GF-D8 (cell line): ENCODE data around the gene SMG5.
"Not testable (repeated sequence)": the region's sequence is repeated elsewhere in the genome, so short reads cannot be mapped to it uniquely, and the experiment has no call there.

Source experiments
- DNase-seq: peaks from one replicate; lab custom pipeline; 2025; lab: John Stamatoyannopoulos, UW

Gene SMG5

GRCh38 chr1:156242738-156243137 lies 39.9 kb downstream of the SMG5 start:
- DNase-seq: no peak

DNA sequence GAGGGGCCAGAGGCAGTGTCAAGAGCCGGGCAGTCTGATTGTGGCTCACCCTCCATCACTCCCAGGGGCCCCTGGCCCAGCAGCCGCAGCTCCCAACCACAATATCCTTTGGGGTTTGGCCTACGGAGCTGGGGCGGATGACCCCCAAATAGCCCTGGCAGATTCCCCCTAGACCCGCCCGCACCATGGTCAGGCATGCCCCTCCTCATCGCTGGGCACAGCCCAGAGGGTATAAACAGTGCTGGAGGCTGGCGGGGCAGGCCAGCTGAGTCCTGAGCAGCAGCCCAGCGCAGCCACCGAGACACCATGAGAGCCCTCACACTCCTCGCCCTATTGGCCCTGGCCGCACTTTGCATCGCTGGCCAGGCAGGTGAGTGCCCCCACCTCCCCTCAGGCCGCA lies 40.7 kb downstream of the SMG5 start, which contains the start of gene BGLAP:
Gene BGLAP (plus strand): TSS at position 259 of the 400 bp plus-strand sequence. CDS start 48 bp downstream, at position 307.
- no peak for DNase-seq

- DNase-seq: no peak
Measured at GRCh38 chr1:156241311-156241811, 41.3 kb downstream of the SMG5 start.

GRCh38 chr1:156238248-156238647 lies 44.4 kb downstream of the SMG5 start:
- DNase-seq: no peak

- no peak for DNase-seq
Measured at GRCh38 chr1:156236164-156236563, 46.5 kb downstream of the SMG5 start.

GRCh38 chr1:156233426-156234127 lies 49.0 kb downstream of the SMG5 start:
- DNase-seq: no peak

DNA sequence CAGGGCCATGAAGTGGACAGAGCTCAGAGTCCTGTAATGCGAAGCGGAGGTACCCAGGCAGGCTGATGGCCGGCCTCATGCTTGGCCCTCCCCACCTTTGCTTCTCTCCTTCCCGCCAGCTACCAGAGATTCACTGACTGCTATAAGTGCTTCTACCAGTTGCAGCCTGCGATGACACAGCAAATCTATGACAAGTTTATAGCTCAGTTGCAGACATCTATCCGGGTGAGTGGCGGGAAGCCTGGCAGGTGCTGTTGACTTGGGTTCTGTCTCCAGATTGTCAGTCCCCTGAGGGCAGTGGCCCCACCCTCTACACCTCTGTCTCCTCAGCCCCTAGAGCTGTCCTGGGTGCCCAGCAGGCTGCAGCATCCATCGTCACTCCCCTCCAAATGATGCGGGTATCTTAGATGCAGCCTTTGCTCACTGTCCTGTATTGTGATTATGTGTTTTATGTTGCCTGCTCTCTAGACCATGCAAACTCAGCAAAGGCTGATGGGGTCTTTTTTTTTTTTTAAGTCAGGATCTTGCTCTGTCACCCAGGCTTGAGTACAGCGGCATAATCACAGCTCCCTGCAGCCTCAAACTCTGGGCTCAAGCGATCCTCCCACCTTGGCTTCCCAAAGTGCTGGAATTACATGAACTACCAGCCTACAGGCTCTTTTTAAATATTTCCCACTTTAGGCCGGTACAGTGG lies 50.3 kb downstream of the SMG5 start:
- DNase-seq: no peak

- DNase-seq: no peak
Measured at GRCh38 chr1:156230473-156230837, 52.2 kb downstream of the SMG5 start.

DNA sequence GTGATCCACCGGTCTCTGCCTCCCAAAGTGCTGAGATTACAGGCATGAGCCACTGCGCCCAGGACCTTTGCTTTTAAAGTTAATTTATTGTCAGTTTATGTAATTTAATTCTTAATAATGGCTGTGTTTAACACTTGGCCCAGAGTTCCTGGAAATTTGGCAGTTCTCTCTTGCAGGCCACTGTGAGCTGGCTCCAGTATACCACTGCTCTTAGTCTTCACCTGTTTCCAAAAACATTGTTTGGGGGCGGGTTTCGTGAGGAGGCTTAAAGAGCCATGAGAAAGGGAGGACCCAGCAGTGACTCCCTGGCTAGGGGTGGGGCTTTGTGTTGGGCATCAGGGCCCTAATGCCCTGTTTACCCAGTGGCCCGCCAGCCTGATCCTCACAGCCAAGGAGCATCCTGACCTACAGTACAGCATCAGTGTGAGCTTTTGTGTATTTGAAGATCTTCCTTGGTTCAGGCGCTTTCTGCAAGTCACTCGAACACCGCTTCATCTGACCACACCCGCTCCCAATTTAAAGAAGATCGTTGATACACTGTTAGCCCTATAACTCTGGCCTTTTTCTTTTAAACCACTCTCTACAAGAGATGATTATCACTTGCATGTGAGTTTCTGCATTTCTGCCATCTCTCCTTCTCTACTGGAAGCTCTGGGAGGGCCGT lies 52.7 kb downstream of the SMG5 start:
- DNase-seq: no peak

DNA sequence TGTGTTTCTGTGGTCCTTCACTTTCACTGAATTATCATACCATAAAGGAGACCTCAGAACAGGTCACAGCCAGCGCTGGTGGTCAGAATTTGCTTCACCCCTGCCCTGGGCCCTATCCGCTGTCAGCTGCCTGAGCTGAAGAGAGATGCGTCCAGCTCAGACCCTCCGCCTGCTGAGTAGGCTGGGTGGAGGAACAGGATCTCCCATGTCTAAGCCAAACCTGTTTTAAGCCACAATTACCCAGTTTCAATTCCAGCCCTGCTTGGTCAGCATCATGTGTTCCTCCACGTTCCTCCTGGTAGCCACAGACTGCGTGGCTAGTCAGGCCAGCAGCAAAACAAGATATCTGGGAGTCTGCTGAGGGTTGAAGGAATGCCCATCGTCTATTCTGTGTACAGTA lies 54.1 kb downstream of the SMG5 start:
- DNase-seq: no peak

- no peak for DNase-seq
Measured at GRCh38 chr1:156226782-156227181, 55.8 kb downstream of the SMG5 start.

DNA sequence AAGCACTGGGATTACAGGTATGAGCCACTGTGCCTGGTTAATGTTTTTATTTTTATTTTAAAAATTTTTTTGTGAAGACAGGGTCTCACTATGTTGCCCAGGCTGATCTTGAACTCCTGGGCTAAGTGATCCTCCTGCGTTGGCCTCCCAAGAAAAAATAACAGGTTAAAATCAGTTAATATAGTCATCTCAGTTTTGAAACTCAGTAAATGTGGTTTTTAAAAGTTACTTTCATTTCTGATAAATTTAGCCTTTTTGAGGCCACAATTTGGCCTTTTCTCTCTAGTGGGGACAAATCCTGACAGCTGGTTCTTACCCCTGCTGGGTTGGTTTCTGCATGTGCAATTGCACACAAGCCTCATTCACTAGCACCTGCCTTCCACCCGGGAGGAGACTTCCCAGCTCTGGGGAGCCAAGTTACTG lies 56.5 kb downstream of the SMG5 start:
- DNase-seq: no peak

GRCh38 chr1:156225677-156226014 lies 57.0 kb downstream of the SMG5 start:
- no peak for DNase-seq

- DNase-seq: no peak
Measured at GRCh38 chr1:156221986-156222692, 60.5 kb downstream of the SMG5 start.

DNA sequence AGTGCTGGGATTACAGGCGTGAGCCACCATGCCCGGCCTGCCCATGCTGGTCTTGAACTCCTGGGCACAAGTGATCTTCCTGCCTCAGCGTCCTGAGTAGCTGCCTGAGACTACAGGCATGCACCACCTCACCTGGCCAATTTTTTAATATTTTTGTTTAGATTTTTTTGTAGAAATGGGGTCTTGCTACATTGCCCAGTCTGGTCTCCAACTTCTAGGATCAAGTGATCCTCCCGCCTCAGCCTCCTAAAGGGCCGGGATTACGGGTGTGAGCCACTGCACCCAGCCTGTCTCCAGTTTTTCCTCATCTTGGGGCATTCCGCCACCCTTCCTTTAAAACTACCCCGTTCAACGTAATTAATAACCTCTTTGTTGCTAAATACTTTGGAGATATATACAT lies 62.4 kb downstream of the SMG5 start:
- no peak for DNase-seq

- peak; percentile 63 for DNase-seq
Measured at GRCh38 chr1:156217871-156218270, 64.8 kb downstream of the SMG5 start.

DNA sequence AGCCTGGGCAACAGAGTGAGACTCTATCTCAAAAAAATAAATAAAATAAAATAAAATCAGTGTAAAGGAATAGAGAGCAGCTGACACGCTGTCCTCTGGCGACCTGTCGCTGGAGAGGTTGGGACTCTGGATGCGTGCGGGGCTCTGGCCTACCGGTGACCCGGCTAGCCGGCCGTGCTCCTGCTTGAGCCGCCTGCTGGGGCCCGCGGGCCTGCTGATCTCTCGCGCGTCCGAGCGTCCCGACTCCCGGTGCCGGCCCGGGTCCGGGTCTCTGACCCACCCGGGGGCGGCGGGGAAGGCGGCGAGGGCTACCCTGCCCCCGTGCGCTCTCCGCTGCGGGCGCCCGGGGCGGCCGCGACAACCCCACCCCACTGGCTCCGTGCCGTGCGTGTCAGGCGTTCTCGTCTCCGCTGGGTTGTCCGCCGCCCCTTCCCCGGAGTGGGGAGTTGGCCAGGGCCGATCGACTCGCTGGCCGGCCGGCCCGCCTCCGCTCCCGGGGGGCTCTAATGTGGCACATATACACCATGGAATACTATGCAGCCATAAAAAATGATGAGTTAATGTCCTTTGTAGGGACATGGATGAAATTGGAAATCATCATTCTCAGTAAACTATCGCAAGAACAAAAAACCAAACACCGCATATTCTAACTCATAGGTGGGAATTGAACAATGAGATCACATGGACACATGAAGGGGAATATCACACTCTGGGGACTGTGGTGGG lies 66.1 kb downstream of the SMG5 start:
- DNase-seq: not testable (repeated sequence)

DNA sequence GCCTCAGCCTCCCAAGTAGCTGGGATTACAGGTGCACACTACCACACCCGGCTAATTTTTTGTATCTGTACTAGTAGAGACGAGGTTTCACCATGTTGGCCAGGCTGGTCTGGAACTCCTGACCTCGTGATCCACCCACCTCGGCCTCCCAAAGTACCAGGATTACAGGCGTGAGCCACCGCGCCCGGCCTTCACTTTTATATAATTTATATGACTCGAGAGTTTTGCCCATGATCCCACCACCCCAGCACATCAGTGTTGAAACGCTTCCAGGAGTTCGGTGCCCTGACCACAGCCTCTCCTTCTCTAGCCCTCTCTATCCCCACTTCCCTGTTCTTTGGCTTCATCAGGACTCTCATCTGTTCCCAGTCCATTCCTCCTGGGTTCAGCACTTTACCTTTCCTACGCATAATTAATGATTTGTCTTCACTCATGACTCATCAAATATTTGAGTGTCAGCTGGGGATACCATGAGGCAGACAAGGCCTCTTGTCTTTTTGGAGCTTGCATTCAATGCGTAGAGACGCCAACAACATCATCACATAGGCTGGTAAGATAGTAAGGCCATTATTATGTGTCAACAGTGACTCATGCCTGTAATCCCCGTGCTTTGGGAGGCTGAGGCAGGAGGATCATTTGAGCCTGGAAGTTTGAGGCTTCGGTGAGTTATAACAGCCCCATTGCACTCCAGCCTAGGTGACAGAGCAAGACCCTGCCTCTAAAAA lies 68.4 kb downstream of the SMG5 start:
- no peak for DNase-seq

DNA sequence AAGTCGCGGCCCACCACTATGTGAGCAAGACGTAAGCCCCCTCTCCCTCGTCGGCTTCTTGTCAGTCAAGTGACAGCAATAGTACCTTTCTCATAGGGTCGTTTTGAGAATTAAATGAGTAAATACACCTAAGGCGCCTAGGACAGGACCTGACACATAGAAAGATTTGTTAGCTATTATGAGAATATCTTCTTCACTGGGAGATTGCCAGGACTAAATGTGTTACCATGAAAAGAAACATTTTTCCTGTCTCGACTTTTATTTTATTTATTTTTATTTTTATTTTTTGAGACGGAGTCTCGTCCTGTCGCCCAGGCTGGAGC lies 69.0 kb downstream of the SMG5 start:
- no peak for DNase-seq

DNA sequence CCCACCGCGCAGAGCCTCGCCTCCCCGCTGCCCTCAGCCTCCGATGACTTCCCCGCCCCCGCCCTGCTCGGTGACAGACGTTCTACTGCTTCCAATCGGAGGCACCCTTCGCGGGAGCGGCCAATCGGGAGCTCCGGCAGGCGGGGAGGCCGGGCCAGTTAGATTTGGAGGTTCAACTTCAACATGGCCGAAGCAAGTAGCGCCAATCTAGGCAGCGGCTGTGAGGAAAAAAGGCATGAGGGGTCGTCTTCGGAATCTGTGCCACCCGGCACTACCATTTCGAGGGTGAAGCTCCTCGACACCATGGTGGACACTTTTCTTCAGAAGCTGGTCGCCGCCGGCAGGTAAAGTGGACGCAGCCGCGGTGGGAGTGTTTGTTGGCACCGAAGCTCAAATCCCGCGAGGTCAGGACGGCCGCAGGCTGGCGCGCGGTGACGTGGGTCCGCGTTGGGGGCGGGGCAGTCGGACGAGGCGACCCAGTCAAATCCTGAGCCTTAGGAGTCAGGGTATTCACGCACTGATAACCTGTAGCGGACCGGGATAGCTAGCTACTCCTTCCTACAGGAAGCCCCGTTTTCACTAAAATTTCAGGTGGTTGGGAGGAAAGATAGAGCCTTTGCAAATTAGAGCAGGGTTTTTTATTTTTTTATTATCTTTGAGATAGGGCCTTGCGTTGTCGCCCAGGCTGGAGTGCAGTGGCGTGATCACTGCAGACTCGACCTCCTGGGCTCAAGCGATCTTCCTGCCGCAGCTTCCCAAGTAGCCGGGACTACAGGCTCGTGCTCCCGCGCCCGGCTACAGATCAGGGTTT lies 69.6 kb downstream of the SMG5 start, which contains the start of gene PMF1:
Gene PMF1 (plus strand): TSS at position 175 of the 811 bp plus-strand sequence. CDS start 9 bp downstream, at position 184.
- DNase-seq: peak; percentile 80
